ENCODE measurements around the gene SLC38A3.

The SLC38A3 gene

DNA sequence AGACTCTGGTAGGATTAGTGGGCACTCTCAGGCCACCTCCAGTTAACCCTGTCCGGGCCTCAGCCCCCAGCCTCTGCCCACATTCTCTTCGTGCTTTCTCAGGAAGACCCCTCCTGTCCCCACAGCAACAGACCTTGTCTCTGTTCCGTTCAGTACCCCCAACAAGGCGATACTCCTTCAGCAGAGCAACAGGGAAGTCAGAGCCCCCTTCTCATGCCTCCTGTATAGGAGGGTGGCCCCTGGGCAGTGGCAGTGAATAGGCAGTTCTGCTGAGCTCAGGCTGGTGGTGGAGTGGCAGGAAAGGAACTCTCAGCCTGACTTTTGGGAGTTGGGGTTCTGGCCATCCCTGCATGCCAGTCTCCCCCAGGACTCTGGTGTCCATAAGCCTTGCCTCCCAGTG is 64.4 kb downstream of the SLC38A3 start:
- DNase-seq: no peak

DNA sequence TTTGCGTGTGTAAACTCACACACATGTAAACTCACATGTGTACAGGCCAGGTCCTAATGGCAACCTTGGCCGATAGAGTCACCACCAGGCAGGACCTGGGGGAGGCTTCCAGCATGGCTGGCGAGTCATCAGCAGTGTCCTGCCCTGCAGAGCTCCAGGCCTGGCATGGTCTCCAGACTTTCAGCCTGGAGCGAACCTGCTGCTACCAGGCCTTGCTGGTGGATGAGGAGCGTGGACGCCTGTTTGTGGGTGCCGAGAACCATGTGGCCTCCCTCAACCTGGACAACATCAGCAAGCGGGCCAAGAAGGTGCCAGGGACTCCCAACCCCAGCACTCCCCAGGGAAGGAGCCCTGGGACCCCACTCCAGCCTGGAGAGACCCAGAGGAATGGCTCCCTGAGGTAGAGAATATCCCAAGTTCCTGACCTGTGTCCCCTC is 64.9 kb downstream of the SLC38A3 start:
- DNase-seq: no peak

DNA sequence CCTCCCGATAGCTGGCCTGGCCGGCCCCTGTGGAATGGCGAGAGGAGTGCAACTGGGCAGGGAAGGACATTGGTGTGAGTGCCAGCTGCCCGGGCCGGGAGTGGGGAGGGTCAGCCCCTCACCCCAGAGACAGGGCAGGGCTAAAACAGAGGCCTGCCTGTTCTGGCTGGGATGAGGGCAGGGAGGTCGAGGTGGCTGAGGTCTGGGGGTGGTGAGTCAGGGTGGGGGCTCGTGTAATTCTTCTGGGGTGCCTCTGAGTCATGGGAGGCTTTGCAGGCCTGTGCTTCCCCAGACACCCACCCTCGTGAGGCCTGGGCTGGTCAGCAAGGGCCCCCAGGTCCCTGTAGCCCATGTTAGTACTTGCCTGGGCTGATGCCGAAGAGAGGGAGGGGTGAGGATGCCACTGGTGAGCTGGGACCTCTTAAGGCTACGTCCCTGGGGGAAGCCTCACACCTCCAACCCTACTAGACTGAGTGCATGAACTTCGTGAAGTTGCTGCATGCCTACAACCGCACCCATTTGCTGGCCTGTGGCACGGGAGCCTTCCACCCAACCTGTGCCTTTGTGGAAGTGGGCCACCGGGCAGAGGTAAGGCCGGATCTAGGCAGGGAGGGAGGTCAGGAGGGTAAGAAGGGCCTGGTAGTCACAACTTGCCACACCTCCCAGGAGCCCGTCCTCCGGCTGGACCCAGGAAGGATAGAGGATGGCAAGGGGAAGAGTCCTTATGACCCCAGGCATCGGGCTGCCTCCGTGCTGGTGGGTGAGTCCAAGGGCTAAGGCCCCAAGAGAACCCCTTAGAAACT is 65.6 kb downstream of the SLC38A3 start:
- DNase-seq: no peak
